HG03280 (cell line): ENCODE measurements around the gene DGKH.
"Not testable (repeated sequence)": the region's sequence is repeated elsewhere in the genome, so short reads cannot be mapped to it uniquely, and the experiment has no call there.

Source experiments
- ATAC-seq: cut with Tn5 transposase; IDR thresholded peaks from one replicate; pipeline ENCODE4 v1.9.1; 2021; ENCODE audit warnings: mild to moderate bottlenecking, moderate library complexity; ENCODE audit not compliant: unreplicated experiment

DGKH gene

DNA sequence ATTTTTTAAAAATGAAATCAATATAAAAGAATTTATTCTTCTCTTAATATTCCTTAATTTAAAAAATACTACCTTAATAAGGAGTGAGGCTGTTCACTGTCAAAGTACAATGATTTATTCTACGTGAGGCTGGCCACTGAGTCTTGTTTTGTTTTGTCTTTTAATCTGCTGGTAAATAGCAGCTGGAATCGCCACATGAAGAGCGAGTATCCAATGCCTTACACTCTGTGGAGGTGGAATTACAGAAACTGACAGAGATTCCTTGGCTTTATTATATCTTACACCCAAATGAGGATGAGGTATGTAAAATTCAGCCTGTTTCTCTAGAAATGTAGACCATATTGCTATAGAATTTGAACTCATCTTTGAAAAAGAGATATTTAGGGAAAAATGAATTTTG lies 170.6 kb downstream of the DGKH start:
- no peak for ATAC-seq

GRCh38 chr13:42219876-42220275 lies 171.4 kb downstream of the DGKH start:
- ATAC-seq = no peak

GRCh38 chr13:42221121-42221765 lies 172.8 kb downstream of the DGKH start:
- no peak for ATAC-seq

DNA sequence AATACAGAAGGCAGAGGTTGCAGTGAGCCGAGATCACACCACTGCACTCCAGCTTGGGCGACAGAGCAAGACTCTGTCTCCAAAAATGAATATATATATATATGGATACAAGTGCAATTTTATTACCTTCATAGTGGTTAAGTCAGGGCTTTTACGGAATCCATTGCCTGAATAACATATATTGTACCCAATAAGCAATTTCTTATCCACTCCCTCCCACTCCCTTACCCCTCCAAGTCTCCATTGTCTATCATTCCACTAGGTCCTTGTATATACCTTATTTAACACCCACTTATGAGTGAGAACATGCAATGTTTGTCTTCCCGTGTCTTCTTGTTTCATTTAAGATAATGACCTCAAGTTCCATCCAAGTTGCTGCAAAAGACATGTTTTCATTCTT lies 175.2 kb downstream of the DGKH start:
- ATAC-seq = no peak

- no peak for ATAC-seq
These were observed 176.6 kb downstream of the DGKH start for GRCh38 chr13:42225051-42225450.

GRCh38 chr13:42226759-42227158 lies 178.3 kb downstream of the DGKH start:
- ATAC-seq = not testable (repeated sequence)

DNA sequence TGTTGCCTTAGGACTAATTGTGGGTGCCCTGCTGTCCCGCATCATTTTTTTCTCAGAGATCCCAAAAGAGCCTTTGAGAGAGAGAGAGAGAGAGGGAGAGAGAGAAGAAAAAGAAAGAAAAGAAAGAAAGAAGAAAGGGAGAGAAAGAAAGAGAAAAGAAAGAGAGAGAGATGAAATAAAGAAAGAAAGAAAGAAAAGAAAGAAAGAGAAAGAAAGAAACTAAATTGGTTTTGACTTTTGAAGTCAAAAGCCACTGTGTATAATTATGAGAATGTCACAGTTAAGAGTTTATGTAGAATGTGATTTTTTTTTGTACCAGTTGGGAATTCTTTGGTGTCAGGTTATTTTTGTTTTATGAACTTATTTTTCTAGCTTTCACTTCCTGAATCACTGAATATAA lies 180.1 kb downstream of the DGKH start:
- no peak for ATAC-seq

- no peak for ATAC-seq
These were observed 180.8 kb downstream of the DGKH start for GRCh38 chr13:42229287-42229686.

DNA sequence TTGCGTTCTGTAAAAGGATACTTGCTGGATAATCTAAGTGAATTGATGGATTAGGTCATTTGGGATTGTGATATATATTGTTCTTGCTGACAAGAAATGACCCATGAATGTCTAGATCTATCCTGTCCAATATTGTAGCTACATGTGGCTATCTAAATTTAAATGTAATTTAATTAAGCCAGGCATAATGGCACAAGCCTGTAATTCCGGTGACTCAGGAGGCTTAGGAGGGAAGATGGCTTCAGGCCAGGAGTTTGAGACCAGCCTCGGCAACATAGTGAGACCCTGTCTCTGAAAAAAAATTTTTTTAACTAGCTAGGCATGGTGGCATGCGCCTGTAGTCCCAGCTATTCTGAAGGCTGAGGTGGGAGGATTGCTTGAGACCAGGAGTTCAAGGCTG lies 184.2 kb downstream of the DGKH start:
- ATAC-seq = no peak

DNA sequence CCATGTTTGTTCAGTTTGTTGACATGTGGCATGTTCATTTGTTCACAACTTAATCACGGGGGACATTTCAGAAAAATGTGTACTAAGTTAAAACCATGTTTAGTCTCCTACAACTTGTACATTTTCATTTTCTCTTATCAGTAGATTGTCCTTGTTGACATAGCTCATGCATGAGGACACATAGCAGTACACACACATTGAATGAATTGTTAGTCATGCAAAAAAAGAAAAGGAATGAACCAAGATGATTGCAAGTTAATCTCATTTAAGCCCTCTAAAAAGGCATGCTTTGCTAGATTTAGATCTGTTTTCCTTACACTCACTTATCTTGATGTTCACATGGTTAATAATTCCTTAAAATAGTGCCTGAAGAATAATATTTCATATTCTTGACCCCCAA lies 185.3 kb downstream of the DGKH start:
- no peak for ATAC-seq

- no peak for ATAC-seq
These were observed 190.7 kb downstream of the DGKH start for GRCh38 chr13:42239161-42239560.

- no peak for ATAC-seq
These were observed 191.2 kb downstream of the DGKH start for GRCh38 chr13:42239644-42240043.

DNA sequence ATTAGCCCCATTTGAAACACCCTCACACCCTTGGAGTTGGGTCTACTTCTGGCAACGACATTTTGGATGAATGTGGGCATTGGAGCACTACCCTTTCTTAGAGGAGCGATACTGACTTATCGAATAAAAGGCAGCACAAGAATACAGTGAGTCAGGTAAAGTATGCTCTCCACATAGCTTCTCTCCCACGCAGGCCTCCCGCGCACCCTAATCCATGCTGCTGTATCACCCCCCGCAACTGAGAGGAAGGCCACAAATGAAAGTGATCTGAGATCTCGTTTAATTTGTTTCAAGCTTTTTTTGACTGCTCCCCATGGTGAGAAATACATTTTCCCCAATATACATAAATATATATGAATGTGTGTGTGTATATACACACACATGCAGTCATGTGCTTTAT lies 198.1 kb downstream of the DGKH start:
- no peak for ATAC-seq

- ATAC-seq = no peak
These were observed 199.4 kb downstream of the DGKH start for GRCh38 chr13:42247883-42248282.

DNA sequence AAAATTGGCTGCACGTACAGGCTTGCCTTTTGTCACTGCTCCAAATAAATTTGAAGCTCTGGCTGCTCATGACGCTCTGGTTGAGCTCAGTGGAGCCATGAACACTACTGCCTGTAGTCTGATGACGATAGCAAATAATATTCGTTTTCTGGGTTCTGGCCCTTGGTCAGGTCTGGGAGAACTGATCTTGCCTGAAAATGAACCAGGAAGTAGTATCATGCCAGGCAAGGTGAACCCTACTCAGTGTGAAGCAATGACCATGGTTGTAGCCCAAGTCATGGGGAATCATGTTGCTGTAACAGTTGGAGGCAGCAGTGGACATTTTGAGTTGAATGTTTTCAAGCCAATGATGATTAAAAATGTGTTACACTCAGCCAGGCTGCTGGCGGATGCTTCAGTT lies 207.4 kb downstream of the DGKH start:
- ATAC-seq = no peak

- ATAC-seq = no peak
These were observed 210.3 kb downstream of the DGKH start for GRCh38 chr13:42258747-42259146.

DNA sequence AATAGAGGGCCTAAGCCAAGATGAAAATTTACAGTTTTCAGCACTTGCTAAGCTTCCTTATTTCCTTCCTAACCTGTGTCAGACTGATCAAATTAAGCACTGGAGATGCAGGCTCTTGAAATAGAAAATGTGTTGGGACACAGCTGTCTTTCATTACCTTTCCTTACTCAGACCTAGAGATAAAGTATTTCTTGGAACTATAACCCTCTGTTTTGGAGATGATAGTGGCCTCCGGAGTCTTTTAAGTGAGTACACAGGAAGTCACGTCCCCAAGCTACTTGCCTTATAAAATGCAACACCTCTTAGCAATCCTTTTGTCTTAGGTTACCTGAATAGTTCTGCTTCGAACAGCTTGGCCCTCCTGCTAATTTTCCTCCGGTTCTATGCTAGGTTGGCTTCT lies 211.1 kb downstream of the DGKH start:
- ATAC-seq = no peak

DNA sequence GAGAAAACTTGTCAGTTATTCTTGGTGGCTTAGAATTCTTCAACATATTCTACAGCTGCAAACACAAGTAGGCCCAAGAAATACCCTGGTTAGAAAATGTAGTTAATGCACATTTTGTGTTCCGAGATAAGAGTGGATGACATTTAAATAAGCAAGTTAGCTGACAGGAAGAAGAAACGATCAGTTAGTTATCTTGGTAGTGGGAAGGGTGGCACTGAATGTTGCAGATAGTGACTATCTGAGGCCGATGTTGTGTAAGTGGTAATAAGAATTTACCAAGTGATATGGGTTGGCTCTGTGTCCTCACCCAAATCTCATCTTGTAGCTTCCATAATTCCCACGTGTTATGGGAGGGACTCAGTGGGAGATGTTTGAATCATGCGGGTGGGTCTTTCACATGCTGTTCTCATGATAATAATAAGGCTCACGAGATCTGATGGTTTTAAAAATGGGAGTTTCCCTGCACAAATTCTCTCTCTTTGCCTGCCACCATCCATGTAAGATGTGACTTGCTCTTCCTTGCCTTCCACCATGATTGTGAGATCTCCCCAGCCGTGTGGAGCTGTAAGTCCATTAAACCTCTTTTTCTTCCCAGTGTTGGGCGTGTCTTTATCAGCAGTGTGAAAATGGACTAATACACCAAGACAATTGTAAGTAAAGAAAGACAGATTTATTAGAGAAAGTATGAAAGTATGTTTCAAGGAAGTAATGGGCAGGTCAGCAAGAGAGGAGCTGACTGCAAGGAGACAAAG lies 212.6 kb downstream of the DGKH start:
- no peak for ATAC-seq

DNA sequence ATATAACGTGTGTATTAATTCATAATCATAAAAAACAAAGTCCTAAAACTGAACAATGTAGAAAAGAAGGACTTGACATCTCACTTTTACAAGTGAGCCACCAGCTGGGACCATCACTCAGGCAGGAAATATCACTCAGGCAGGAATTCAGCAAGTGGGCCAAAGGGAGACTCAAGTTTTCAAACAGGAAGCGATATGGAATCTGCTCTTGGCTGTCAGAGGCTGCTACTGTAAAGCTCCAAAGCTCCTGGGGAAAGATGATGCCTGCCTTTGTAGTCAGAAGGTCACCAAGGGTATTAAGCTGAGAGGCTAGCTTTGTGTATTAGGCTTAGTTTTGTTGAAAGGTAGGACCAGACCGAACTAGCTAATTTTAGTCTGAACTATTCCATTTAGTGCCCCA lies 218.0 kb downstream of the DGKH start:
- ATAC-seq = no peak

- no peak for ATAC-seq
These were observed 221.9 kb downstream of the DGKH start for GRCh38 chr13:42270160-42270856.

- ATAC-seq = no peak
These were observed 222.4 kb downstream of the DGKH start for GRCh38 chr13:42270857-42271215.
